ENCODE data around the gene PEPD.

Gene PEPD

DNA sequence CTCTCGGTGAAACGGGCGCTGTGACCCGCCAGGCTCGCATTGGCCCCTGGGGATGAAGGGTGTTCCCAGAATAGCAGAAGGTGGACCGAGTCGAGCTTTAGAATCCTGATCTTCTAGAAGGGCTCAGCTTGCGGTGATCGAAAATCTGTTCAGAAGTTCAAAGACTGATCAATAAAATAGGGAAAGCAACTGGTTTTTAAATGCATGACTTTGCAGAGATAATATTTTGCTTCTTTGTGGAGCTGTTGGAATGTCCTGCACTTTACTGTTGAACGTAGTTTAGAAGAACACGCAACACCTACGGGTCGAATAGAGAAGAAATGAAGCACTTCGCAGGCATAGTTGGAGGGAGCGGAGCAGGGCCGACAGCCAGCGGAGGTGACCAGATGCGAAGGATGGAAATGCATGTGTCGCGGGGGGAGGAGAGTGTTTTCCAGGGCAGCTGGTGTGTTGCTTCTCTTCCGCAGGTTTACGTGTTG is 147.3 kb downstream of the PEPD start:
- H3K4me1 Mint-ChIP-seq = peaks cover 37% of the 10 kb centered on the region
- TF ChIP-seq, protein P1, sequence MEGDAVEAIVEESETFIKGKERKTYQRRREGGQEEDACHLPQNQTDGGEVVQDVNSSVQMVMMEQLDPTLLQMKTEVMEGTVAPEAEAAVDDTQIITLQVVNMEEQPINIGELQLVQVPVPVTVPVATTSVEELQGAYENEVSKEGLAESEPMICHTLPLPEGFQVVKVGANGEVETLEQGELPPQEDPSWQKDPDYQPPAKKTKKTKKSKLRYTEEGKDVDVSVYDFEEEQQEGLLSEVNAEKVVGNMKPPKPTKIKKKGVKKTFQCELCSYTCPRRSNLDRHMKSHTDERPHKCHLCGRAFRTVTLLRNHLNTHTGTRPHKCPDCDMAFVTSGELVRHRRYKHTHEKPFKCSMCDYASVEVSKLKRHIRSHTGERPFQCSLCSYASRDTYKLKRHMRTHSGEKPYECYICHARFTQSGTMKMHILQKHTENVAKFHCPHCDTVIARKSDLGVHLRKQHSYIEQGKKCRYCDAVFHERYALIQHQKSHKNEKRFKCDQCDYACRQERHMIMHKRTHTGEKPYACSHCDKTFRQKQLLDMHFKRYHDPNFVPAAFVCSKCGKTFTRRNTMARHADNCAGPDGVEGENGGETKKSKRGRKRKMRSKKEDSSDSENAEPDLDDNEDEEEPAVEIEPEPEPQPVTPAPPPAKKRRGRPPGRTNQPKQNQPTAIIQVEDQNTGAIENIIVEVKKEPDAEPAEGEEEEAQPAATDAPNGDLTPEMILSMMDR (IDR thresholded peaks at IDR 0.05) = no peak
- H3K27me3 Mint-ChIP-seq (ENCODE audit: low read depth, poor library complexity) = peaks cover 6% of the 10 kb centered on the region
- no peak for DNase-seq
- H3K36me3 Mint-ChIP-seq (ENCODE audit: low read depth) = peaks cover 25% of the 10 kb centered on the region
- no peak overlapping the region for H3K27ac Mint-ChIP-seq
- peak overlapping the region; percentile 90 for H3K4me3 Mint-ChIP-seq
- H3K9me3 Mint-ChIP-seq = no peaks in the 10 kb centered on the region

DNA sequence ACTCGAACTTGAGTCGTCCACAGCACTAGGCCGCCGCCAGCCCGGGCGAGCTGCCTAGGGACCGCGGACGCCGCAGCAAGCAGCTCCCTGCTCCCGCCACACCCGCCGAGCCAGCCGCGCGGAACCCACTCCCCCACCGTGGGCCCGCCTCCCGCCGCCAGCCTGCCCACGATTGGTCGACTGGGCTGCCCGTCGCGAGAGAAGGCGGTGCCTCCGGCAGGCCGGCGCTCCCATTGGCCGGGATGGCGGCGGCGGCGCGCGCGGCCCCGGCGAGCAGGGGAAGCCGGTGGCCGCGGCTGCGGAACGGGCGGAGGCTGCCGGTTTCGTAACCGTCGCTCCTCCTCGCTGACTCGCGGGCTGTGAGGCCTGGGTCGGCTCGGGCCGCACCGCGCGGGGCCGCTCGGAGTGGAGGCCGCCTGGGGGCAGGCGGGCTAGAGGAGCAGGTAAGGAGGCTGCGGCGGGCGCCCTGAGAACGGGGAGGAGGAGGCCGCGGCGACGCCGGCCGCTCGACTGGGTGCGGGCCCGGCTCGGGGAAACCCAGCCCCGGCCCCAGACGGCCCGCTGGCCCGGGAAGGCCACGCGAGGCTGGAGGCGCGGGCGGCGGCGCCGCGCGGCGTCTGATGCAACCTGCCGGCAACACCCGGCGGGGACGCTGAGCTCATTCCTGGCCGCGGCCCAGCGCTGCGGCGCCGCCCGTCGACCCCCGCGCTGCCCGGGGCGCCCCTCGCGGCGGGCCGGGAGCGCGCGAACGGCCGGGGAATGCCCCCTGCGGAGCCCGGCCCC is 147.9 kb downstream of the PEPD start, which contains the start of gene CEBPG:
TSS of gene CEBPG (plus strand) at position 257 of the 783 bp plus-strand sequence. CDS start 5,531 bp downstream, outside the sequence.
- peaks cover 19% of the 10 kb centered on the region for H3K36me3 Mint-ChIP-seq (ENCODE audit: low read depth)

DNA sequence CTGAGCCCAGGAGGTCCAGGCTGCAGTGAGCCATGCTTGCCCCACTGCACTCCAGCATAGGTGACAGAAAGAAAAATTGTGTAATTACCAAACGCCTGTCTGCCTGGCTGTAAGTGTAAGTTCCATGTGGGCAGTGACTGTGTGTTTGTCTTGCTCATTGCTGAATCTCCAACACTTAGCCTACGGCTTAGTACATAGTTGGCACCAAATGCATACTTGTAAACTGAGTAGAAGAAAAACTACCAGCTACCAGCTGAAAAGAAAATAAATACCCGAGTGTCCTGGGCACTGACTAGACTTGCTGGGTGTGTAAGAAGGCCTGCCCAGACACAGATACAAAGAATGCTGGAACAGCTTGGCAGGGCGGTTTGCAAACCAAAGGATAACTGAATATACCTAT is 150.8 kb downstream of the PEPD start:
- TF ChIP-seq, protein P1 (IDR thresholded peaks at IDR 0.05) = no peak
- Mint-ChIP-seq H3K27me3 (ENCODE audit: low read depth, poor library complexity) (peaks cover 30% of the 10 kb centered on the region), H3K27ac (no peak overlapping the region), H3K4me3 (no peak overlapping the region), H3K36me3 (ENCODE audit: low read depth) (peaks cover 4% of the 10 kb centered on the region), H3K4me1 (peaks cover 17% of the 10 kb centered on the region), H3K9me3 (no peaks in the 10 kb centered on the region)
- no peak for DNase-seq

More for the DNA sequence above, 147.9 kb downstream of the PEPD start, which contains the start of gene CEBPG:
- H3K27ac Mint-ChIP-seq = no peak within 1 kb of the TSS
- no peaks in the 10 kb centered on the region for H3K9me3 Mint-ChIP-seq
- peak within 1 kb of the TSS; percentile 90 for H3K4me3 Mint-ChIP-seq
- peaks cover 35% of the 10 kb centered on the region for H3K4me1 Mint-ChIP-seq
- peak; percentile 97 for DNase-seq
- TF ChIP-seq, protein P1 (IDR thresholded peaks at IDR 0.05) = no peak
- H3K27me3 Mint-ChIP-seq (ENCODE audit: low read depth, poor library complexity) = peaks cover 6% of the 10 kb centered on the region

DNA sequence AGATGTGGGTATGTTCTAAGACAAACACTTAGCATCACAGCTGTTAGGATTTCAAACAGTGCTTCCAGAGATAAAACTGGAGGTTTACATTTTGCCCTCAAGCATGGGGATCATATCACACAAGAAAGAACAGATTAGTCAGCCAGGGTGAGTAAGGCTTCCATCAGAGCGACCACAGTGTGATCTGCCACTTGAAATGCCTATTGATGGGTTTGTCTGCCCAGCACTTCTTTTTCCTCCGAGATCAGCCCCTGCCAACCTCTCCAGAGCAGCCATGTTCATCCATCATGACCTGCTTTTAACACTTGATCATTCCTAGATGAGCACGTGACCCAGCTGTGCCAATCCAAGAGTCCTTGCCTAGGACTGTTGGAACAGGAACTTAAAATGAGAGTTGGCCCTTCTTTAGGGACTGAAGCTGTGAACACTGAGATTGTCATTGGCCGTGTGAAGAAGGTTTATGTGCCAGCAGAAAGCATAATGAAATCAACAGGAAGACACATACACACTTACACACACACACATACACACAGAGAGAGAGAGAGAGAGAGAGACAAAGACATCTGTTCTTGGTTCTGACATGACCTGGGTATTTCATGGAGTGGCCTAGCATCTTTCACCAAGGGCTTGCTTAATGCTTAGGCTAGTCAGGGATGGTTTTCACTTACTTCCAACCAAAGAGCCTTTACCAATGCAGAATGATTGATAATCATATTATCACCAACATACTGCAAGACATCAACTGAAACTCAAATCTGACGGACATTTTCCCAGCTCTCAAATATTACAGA is 153.3 kb downstream of the PEPD start:
- Mint-ChIP-seq H3K27ac (no peak overlapping the region), H3K4me3 (no peak overlapping the region), H3K4me1 (no peaks in the 10 kb centered on the region), H3K36me3 (ENCODE audit: low read depth) (no peaks in the 10 kb centered on the region), H3K27me3 (ENCODE audit: low read depth, poor library complexity) (peaks cover 36% of the 10 kb centered on the region), H3K9me3 (no peaks in the 10 kb centered on the region)
- DNase-seq = no peak
- TF ChIP-seq, protein P1 (IDR thresholded peaks at IDR 0.05) = no peak

DNA sequence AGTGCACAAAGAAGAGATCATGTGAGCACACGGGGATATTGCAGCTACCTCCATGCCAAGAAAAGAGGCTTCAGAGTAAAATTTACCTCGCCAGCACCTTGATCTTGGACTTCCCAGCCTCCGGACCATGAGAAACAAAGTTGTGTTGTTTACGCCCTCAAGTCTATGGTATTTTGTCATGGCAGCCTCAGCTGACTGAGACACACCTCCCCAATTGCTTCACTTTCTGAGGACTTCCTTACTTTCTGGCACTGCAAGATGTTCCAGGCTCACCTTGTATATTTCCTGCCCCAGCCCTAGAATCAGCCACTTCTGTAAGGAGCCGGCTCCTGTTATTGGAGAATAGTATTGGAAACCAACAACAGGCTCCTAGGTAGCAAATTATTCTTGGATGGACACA is 154.7 kb downstream of the PEPD start:
- Mint-ChIP-seq H3K4me1 (no peaks in the 10 kb centered on the region), H3K27me3 (ENCODE audit: low read depth, poor library complexity) (peaks cover 43% of the 10 kb centered on the region), H3K9me3 (no peaks in the 10 kb centered on the region), H3K4me3 (no peak overlapping the region), H3K27ac (no peak overlapping the region), H3K36me3 (ENCODE audit: low read depth) (no peaks in the 10 kb centered on the region)
- TF ChIP-seq, protein P1 (IDR thresholded peaks at IDR 0.05) = no peak
- DNase-seq = no peak

Measured in nephron progenitor cell (in vitro differentiated cells).